Muscle of arm (tissue), 12 donors: ENCODE data around the gene PGBD1. TPM values are rescaled to one million over a fixed set of nuclear protein-coding genes. Genes with fewer than 3 reads are reported as not detected.
A peak's percentile ranks its signal among the peaks of the same experiment; 100 is the strongest.

Source experiments
- DNase-seq: peaks from one replicate; pipeline ENCODE4 v3.0.0-alpha.2; 2013
- polyA plus RNA-seq, 12 donors: library from polyadenylated mRNA; unstranded; fragments of 120-200 nt; gene quantifications; one replicate each; pipeline ENCODE4 v1.2.1, GENCODE V29; 2013; ENCODE audit not compliant: insufficient read length in 12 of 12

PGBD1 gene
- polyA plus RNA-seq, 12 donors, result 5.1 to 8.8 (median 6.9) TPM; not detected in 2

GRCh38 chr6:28334286-28335039 is 53.1 kb downstream of the PGBD1 start:
- DNase-seq, result no peak

DNA sequence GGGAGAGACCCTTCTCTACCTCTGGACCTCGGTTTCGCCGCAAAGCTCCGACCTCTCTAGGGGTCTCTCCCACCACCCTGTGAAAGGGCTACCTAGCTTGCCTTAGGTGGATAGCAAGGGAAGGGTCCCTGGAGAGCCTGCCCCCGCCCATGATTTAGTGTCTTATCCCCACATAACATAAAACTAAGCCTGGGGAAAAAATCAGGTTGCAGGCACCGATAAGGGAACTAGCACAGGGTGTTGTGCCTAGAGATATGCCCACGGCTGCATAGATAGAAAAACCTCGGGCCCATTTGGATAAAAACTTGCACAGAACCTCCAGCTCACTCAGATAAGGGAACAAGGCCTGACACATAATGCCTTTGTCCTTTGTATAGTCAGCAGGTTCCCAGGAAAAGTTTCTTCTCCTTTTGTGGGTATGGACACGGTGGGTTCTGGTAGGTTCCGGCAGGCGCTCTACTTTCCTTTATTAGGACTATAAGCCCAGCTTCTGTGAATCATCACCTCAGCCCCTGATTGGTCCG is 53.7 kb downstream of the PGBD1 start:
- no peak for DNase-seq

- peak; percentile 96 for DNase-seq
Measured at GRCh38 chr6:28335564-28336283, 54.4 kb downstream of the PGBD1 start, which contains the start of gene ZSCAN31. Gene ZSCAN31 (minus strand): TSS chr6:28336148. CDS start chr6:28329683, 6,465 bp downstream.

DNA sequence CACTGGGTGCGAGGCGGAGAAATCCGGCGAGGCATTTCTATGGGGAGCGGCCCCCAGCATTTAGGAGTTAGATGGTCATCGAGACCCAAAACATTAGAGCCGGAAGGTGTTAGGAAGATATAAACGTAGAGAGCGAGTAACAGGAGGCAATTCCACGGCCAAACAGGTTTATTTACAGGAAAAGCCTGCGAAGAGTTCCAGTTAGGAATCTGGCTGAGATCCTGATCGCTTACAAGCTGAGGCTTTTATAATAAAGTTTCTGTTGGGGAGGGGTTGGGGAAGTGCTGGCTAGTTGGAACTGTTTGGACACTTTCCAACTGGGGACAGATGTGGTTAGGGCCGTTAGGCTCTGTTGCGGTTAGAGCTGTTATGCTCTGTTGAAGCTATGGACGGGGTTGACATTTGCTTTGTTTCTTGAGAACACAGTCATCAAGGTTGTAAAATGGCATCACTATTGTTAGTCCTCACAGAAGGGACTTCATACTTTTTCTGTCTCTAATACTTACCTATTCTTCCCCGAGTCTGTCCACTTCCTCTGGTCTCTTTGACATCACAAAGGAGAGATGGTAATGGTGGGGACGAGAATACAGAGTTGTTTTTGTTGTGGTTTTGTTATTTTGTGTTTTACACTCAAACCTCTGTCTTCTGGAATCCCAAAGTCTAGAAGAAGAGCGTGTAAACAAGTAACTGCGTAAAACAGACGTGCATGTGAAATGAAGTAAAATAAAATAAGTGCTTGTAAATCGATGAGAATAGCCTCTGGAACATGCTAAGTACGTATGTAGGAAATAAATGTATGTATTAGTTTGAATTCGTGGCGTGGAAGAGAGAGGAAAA is 55.1 kb downstream of the PGBD1 start:
- peak; percentile 83 for DNase-seq

DNA sequence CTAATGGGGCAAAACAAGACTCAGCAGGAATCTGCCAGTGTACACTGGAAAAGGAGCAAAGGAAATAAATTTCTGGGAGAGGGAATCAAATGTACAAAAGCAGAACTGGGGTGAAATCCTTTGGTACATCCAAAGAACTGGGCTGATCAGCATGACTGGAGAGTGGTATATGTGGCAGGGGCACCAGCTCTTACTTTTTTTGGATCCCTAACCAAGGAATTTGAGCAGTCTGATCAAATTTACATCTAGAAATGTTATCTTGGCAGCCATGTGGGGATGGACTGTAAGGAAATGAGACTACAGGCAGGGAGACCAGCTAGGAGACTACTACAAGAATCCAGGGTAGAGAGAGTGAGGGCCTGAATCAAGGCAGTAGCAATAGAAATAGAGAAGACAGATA is 55.7 kb downstream of the PGBD1 start:
- DNase-seq, result peak; percentile 9

- DNase-seq, result no peak
Measured at GRCh38 chr6:28340310-28341095, 59.1 kb downstream of the PGBD1 start.

DNA sequence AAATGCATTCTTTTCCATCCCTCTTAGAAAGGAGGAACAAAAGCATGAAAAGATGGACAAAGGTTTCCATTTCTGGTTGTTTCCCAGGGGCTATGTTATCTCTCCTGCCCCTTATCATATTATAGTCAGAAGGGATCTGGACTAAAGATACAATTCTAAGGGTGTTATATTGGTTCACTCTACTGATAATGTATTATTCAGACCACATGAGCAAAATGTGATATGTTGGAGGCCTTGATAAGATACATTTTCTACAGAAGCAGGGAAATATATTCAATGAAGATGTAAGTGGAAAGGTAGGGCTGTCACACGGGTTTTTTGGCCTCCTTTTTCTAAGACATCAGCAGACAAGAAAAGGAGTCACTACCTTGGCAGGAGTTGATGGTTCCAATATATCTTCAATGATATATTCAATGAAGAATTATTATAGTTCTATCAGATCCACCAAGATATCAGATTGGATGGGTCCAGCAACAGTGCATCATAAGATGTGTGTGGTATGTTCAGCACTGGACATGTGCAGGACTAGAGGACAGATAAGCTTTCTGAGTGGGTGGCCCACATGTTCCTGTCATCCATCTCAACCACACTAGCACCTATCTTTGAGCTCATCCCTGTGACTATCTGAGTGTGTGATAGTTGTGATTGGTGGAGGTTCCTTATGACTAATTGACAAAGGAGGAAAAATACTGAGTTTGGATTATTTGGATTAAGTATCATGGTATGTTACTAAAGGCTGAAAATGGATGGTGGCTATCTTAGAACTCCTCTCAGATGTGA is 62.7 kb downstream of the PGBD1 start:
- no peak for DNase-seq

DNA sequence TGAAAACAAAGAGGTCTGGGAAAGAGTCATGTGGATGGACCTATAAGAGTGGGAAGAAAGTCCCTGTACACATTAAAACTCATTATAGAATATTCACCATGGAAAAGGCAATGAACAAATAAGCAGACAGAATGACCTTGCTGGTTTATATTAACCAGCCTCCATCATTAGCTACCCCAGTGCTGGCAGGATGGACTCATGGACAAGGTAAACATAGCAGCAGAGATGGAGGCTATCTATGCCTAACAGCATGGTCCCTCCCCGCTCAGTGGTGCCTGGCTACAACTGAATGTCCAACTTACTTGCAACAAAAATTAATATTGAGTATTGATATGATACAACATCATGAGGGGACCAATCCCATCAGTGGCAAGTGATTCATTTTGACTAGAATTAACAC is 63.8 kb downstream of the PGBD1 start:
- DNase-seq, result no peak

DNA sequence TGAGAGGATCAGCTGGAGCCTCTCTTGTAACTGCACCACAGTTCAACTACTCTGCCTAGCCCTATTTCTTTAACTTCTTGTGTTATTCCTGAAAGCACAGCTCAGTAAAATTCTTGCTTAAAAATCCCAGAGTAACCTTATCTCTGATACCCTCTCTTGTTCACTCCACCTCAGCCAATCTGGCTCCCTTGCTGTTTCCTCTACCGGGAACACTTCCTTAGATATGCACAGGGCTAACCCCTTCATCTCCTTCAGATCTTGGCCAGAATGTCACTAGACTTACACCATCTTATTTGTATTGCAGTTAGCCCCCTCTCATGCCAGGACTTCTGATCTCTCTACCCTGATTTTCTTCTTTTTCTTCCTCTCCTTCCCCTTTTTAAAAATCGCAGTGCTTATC is 65.7 kb downstream of the PGBD1 start:
- DNase-seq, result no peak

GRCh38 chr6:28349344-28349891 is 68.0 kb downstream of the PGBD1 start:
- no peak for DNase-seq

GRCh38 chr6:28349892-28350737 is 68.7 kb downstream of the PGBD1 start, which contains the start of gene ZKSCAN3:
Gene ZKSCAN3 (plus strand): TSS chr6:28349947. CDS start chr6:28359587, 9,640 bp downstream.
- peak; percentile 83 for DNase-seq

DNA sequence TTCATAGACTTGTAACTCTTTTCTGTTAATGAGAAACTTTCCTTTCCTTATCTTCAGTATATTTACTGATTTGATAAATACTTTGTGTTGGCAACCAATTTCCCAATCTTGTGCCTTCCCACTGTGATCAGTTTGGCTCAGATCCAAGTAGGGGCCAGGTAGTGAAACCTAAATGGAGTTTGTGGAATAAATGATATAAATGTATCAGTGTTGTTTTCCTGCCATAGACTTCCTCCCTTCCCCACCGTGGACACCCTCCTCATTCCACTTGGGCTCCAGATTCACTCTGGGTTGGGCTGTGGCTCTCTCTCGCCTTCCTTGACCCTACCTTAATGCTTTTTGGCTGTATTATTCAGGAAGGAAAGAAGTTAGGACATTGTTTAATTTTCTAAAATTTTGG is 69.7 kb downstream of the PGBD1 start:
- DNase-seq, result no peak

GRCh38 chr6:28351493-28351925 is 70.1 kb downstream of the PGBD1 start:
- no peak for DNase-seq

Other genes with a start within 250 kb of the PGBD1 start
- gene ZNF165, start 201.0 kb upstream of the PGBD1 start, polyA plus RNA-seq, result 1 to 10 TPM in 1 of 12 donors, under 1 TPM in 9, not detected in 2; 0.42 to 1.6 (median 0.66) TPM
- 1 to 10 TPM in 10 of 12 donors, not detected in 2; 3.0 to 6.3 (median 4.0) TPM for gene ZSCAN16, start 157.0 kb upstream of the PGBD1 start, polyA plus RNA-seq
- gene ZKSCAN8, start 139.7 kb upstream of the PGBD1 start, polyA plus RNA-seq, result 10 to 100 TPM in 11 of 12 donors, not detected in 1; 21.8 to 32.0 (median 24.9) TPM
- 10 to 100 TPM in 11 of 12 donors, not detected in 1; 16.0 to 29.8 (median 22.6) TPM for gene ZSCAN9, start 56.3 kb upstream of the PGBD1 start, polyA plus RNA-seq
- 1 to 10 TPM in 10 of 12 donors, not detected in 2; 5.2 to 7.5 (median 6.4) TPM for gene ZKSCAN4, start 29.3 kb upstream of the PGBD1 start, polyA plus RNA-seq
- gene NKAPL, start 22.3 kb upstream of the PGBD1 start, polyA plus RNA-seq, result 1 to 10 TPM in 9 of 12 donors, under 1 TPM in 1, not detected in 2; 0.87 to 1.6 (median 1.5) TPM
- gene ZSCAN26, start 14.4 kb upstream of the PGBD1 start, polyA plus RNA-seq, result 10 to 100 TPM in 10 of 12 donors, 1 to 10 TPM in 1, not detected in 1; 7.5 to 27.5 (median 22.3) TPM
- gene ZSCAN31, start 54.6 kb downstream of the PGBD1 start, polyA plus RNA-seq, result 10 to 100 TPM in 4 of 12 donors, 1 to 10 TPM in 7, not detected in 1; 6.1 to 13.4 (median 9.3) TPM
- 1 to 10 TPM in 11 of 12 donors, not detected in 1; 5.2 to 8.8 (median 7.5) TPM for gene ZKSCAN3, start 68.4 kb downstream of the PGBD1 start, polyA plus RNA-seq
- gene ZSCAN12, start 118.2 kb downstream of the PGBD1 start, polyA plus RNA-seq, result 1 to 10 TPM in 11 of 12 donors, not detected in 1; 4.4 to 8.3 (median 6.4) TPM
- gene ZSCAN23, start 161.9 kb downstream of the PGBD1 start, polyA plus RNA-seq, result 10 to 100 TPM in 1 of 12 donors, 1 to 10 TPM in 10, not detected in 1; 4.6 to 13.4 (median 7.2) TPM
- gene GPX6, start 234.2 kb downstream of the PGBD1 start, polyA plus RNA-seq, result under 1 TPM in 1 of 12 donors, not detected in 11; 0.32 TPM
- not detected for gene GPX5, start 244.3 kb downstream of the PGBD1 start, polyA plus RNA-seq